Umbilical cord (tissue), 2 donors: ENCODE data around the gene MCM3AP. TPM values are rescaled to one million over a fixed set of nuclear protein-coding genes. Genes with fewer than 3 reads are reported as not detected.

Experiments
- DNase-seq: peaks from one replicate; pipeline ENCODE4 v3.0.0-alpha.2; 2015; ENCODE audit warnings: low spot score
- total RNA-seq: library from RNA; depleted of rRNA; stranded (reverse); fragments of >200 nt; gene quantifications from one replicate; pipeline ENCODE4 v1.2.3, GENCODE V29; 2014; ENCODE audit warnings: low replicate concordance; ENCODE audit not compliant: insufficient read depth

MCM3AP gene
- total RNA-seq, 1 donor from 2014 or later = 35.2 TPM

DNA sequence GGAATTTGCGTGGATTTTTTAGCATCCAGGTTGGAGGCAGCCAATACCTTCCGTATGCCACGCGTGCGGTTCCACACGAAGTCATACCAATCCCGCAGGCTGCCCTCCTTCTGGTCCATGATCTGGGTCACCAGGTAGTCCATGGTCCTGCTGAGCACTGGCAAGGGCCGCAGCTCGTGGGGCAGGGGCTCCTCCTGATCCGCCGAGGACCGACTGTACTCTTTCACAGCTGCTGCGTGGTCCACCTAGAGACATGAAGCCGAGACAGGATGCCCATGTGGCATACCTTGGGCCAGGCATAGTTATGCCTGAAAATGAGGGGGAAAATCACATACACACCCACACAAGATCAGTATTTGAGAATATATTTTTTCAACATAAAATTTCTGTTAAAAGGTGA, 12.1 kb downstream of the MCM3AP start:
- DNase-seq = no peak

DNA sequence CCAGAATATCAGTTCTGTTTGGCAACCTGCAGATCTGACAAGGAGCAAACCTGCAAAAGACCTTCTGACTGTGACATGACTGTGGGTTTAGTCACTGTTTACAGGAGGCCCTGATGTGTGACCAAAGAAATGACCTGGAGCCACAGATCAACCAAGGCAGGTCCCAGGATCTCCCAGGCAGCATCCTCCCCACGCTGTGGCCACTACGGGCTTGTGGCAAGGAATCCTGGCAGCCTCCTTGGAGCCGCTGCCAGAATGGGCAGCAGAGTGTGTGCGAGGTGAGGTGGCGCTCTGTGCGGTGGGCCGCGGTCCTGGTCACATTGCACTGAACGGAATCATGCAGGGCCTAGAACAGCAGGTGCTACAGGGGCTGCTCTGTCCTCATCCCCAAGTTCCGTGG, 15.9 kb downstream of the MCM3AP start:
- no peak for DNase-seq

DNA sequence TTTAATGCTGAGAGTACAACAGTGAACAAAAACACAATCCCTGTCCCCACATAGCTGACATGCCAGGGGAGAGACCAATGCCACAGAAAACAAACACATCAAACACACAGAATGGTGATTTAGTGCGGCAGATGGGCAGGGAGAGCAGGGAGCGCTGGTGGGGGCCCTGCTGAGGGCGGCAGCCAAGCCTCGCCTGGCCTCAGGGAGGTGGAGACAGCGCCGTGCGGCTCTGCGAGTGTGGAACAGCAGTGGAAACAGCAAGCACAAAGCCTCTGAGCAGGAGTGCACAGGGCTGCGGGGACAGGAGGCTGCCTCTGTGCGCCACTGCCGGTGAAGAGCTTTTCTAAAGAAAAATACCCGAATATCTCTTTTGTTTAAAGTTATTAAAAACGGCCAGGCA, 17.0 kb downstream of the MCM3AP start:
- no peak for DNase-seq

DNA sequence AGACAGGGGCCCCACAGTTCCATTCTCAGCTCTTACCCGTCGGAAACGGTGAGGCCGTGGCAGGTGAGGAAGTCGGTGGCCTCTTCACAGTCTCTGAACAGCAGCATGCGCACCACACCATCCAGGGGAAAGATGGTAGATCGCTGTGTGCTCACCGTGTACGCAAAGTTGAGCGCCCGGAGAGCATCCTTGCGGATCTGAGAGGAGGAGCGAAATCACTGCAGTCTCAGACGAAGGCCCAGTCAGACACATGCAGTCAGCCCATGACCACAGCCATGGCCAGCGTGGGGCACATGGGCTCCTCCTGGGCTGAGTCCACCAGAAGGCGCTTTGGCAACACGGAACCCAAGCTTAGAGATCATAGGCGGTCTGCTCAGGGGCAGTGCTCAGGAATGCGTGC, 18.5 kb downstream of the MCM3AP start:
- DNase-seq = no peak

DNA sequence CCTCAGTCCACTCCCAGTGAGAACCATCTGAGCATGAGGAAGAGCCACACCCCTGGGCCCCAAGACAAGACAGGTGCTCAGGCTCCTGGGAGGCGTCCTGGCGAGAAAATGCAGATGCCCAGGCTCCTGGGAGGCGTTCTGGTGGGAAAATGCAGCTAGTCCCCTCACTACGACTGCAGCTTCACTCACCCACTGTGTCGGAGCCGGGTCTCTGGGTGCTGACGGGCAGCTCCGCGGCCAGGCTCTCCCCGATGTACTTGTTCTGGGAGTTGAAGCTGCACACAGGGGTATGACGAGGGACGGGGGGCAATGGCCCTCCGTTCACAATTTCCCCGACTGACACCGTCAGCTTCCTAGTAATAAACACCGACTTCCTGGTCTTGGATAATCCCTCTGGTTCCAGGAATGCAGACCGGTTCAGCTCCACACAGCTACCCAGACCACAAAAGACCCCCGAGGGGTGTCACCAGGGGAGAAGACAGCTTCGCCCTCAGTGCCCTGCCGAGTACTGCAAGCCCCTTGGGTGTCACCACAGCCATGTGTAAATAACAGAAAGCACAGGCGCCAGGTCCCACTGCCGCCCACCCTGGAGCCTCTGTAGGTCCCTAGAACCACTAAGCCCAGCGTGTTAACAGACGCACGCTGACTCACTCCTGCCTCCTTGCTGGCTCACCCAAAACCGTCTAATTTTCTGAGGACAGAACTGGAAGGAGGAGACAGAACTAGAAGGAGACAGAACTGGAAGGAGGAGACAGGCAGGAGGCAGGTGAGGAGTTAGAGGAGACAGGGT, 19.5 kb downstream of the MCM3AP start:
- no peak for DNase-seq

DNA sequence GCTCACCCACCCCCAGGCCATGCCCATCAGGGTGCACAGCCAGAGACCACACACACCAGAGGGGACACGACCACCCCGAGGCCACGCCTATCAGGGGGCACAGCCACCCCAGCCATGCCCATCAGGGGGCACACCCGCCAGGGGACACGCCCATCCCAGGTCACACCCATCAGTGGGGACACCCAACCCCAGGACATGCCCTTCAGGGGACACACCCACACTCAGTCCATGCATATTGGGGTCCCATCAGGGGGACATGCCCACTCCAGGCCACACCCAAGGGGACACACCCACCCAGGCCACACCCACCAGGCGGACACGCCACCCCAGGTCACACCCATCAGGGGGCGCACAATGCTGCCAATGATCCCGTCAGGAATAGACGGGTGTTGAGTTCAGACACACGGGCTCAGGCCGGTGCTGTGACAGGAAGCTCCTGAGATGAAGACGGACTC, 20.7 kb downstream of the MCM3AP start:
- DNase-seq = no peak

DNA sequence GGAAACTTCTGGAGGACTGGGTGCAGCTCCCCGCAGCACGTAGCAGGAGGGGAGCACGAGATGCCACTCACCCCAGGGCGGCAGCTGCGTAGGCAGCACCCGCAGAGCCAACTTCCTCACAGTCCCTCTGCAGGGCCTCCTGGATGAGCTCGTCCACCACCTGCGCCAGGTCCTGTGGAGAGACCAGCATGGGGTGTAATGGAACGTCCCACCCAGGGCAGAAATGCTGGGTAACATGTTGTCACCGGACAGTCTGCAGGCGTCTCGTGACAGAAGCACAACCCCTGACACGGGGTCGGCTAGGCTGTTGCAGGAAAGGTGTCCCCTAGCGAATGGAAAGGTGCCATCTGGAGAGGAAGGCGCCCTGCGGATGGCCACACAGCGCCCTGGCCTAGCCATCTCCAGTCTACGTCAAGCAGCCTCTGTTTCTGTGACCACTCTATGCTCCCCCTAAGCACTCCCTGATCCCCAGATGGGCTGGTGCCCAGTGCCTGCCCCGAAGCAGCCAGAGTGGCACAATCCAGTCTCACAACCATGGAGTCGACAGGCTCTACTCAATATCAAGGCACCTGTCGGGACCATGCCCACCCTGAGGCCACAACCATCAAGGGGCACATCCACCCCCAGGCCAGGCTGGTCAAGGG, 21.2 kb downstream of the MCM3AP start:
- no peak for DNase-seq

DNA sequence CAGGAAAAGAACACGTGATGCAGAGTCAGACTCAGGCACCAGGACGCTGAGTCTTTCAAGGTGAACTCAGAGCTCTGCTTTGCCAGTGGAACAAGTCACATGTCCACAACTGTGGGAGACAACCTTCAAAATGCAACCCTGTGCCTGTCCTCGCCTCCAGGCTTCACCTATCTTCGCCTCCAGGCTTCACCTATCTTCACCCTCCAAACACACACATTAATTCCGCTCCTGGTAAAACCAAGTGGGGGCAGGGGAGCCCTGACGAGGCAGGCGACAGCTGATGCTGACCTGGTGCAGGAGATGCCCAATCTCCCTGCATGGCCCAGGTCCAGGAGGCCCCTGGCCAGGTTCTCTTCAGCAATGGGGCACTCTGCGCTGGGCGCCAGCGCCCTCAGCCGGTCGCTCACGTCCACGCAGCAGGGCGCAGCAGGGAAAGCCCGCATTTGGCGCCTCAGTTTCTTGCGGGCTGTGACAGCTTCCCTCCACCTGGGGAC, 28.9 kb downstream of the MCM3AP start:
- DNase-seq = no peak

DNA sequence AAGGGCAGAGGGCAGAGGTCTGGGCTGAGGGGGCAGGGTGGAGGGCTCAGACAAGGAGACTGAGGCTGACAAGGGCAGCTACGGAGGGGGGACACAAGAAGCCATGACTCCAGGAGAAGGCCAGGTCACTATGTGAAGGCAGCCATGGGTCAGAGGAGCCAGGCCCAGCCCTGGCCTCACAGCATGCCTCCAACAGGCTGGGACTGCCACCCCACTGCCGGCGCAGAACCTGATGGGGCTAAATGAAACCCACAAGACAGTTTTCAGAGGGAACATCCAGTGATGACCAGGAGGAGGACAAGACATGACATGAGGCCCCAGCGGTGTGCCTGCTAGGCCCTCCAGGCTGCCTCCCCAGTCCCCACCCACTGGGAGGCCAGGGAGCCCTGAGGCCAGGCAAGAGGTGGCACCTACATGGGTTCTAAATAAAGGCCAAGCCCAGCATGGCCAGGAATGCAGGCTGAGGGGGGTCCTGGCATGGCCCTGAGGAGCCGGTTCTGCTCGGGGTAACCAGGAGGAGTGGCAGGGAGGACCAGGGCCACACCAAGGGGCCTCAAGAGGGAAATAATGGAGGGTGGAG, 29.6 kb downstream of the MCM3AP start:
- DNase-seq = no peak

DNA sequence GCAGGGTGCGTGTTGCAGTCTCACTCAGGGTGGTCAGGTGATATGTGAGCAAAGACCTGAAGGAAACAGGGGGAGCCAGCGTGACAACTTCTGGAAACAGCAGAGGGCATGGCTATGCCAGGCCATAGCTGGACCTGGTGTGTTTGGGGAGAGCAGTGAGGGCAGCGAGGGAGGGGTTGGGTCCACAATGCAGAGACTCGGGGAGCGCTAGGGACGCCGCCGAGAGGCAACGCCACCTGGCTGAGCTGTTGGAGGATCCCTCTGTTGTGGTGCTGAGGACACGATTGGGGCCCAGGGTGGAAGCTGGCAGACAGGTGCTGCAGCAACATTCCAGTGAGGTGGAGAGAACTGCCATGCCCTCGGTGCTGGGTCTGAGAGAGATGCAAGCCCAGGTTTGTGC, 30.2 kb downstream of the MCM3AP start:
- DNase-seq = no peak

DNA sequence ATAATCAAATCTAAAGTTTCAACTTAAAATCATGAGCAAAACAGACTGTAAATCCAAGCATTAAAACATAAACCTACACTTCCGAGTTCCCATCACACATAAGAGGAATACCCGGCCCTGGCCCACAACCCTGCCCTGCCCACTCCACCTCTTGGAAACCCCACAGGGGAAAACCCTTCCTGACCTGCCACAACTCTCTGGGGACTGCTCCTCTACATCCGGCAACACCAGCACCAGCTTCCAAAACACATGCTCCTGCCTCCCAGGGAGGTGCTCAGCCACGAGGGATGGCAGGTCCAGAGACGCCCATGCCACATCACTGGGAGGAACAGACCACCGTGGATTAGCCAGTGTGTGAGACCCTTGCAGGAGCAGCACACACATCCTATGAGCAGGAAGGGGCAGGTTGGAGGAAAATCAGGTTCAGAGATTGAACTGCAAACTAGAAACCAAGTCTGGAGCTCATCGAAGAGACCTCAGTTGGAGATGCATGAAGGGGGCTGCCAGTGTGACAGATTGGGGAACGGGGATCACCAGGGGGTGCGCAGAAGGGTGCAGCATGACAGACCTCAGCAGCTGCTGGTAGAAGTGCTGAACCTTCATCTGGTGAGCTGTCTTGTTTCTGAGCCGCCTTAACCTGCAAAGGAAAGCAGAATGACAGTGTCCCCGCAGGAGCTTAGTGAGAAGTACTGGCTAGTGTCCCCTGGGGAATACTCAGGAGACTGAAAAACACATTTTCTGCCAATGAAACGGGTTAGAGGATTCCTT, 31.0 kb downstream of the MCM3AP start:
- DNase-seq = no peak

DNA sequence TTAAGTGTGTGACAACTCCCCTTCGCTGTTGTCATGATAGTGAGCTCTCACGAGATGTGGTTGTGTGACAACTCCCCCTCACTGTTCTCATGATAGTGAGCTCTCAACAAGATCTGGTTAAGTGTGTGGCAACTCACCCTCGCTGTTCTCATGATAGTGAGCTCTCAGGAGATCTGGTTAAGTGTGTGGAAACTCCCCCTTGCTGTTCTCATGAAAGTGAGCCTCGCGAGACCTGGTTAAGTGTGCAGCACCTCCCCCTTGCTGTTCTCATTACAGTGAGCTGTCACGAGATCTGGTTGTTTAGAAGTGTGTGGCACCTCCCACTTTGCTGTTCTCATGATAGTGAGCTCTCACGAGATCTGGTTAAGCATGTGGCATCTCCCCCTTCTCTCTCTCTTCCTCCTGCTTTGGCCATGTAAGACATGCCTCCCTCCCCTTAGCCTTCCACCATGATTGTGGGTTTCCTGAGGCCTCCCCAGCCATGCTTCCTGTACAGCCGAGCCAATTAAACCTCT, 31.7 kb downstream of the MCM3AP start:
- no peak for DNase-seq

DNA sequence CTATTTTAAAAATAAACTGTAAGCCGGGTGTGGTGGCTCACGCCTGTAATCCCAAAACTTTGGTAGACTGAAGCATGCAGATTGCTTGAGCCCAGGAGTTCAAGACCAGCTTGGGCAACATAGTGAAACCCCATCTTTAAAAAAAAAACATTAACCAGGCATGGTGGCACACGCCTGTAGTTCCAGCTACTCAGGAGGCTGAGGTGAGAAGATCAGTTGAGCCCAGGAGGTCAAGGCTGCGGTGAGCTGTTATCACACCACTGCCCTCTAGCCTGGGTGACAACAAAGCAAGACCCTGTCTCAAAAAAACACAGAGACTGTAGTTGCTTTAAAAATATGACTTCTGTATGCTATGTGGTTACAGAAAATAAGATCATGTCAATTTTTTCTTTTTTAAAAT, 32.6 kb downstream of the MCM3AP start:
- no peak for DNase-seq

DNA sequence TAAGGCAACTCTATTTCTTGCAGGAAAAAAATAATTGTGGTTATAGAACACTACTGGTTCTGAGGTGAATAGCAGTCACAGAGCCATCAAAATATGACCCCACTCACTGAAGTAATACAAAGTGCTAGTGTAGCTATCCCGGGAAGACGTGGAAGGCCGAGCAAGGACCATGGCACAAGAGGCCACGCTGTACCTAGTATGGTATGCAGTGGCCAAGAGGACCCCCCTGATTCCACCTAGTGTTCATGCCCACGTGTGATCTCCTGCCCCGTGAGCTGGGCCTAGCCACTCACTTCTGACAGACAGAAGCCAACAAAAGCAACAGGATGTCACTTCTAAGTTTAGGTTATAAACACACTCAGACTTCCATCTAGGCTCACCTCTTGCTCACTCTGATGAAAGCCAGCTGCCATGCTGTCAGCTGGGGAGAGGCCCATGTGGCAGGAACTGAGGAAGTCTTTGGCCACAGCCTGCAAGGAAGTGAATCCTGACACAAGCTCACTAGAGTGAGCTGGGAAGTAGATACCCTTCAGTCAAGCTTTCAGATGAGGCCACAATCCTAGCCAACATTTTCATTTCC, 35.2 kb downstream of the MCM3AP start:
- DNase-seq = no peak

DNA sequence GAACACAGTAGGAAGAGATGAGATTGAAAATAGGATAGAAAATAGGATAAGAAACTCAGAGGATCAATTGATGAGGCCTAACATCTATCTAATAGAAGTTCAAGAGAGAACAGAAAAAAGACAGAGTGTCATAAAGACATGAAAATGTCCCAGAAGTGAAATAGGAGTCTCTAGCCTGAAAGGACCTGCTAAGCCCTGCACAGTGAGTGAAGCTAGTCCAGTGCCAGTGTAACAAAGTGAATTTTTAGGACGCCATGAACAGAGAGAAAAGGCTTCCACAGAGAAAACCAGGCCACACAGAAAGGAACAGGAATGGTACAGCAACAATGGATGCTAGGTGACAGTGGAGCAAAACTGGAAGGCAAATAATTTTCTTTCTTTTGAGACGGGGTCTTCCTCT, 36.6 kb downstream of the MCM3AP start:
- no peak for DNase-seq

DNA sequence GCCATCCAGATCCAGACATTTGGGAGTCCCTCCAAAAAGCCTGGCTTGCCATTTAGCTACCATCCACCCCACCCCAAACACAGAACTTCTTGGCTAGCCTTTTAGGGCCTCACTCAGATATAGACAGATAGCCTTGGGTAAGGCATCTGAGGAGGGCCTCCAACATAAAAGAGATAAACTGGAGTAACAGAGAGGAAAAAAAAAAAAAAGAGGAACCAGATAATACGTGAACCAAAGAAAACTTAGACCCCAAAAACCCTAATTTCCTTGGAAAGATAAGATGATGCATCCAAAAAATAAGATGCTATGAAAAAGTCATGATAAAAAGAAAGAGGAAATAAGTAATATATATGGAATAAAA, 37.0 kb downstream of the MCM3AP start:
- no peak for DNase-seq

DNA sequence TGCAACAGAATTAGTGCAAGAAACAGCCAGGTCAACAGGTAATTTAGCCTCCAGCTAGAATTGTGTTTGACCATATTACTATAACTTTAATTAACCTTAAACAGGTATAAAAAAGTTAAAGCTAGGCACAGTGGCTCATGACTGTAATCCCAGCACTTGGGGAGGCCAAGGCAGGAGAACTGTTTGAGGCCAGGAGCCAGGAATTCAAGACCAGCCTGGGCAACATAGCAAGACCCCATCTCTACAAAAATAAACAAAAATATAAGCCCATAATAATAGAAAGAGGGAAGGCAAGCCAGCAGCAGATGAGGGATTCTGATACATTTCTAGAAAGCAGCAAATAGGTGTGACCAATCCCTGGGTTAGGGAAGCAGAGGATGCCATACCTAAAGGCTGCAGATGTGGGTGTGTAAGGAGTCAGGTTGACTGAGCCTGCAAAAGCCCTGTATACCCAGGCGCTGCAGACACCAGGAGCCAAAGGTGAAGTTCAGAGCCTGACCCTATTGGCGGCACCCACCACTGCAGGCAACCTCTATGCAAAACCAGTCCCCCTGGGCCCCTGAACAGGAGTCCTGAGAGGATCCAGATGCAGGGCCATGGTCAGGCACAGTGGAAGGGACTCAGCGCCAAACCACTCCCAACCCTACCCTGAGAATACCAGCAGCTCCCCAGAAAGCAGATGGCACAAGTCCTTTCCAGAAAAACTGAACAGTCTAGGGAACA, 37.6 kb downstream of the MCM3AP start:
- DNase-seq = no peak

DNA sequence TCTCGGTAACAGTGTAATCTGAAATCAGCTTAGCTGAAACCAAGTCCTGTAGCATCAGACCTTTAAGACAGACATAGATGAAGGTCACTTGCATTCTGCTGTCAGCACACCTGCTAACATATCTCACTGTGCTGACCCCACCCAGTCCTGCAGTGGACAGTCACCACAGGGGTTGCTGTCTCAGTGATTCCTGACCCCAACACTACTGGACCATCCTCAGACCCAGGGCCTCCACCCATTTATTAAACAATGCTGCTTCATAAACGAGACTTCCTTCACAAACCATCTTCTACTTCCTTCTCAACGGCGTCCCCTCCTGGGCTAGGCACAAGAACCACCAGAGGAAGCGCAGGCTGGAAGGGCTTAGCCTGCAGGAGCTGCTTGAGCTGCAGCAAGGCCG, 39.1 kb downstream of the MCM3AP start:
- DNase-seq = no peak

DNA sequence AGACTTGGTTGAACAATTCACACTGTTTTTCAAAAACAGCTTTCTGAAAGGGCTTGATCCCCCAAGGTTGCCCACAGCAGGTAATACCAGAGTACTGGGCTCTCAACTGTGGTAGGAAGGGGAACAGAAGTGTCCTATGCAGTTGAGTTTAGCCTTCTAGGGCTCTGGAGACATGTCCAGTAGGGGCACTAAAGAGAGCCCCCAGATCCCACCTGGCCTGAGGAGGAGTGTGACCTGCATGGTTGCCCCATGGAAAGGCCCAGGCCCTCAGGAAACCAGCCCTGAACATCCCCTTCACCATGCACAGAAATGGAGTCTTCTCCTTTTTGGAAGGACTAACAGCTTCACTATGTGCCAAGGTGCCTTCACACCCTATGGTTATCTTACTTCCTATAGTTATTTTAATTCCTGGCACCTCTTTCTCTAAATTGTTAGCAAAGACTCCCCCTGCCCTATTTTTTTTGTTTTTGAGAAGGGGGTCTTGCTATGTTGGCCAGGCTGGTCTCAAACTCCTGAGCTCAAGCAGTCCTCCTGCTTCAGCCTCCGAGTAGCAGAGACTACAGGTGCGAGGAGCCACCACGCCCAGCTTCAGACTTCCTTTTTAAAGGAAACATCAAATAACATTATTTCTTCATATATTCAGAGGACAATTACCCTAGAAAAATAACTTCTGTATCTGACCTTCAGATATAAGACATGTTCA, 40.0 kb downstream of the MCM3AP start:
- no peak for DNase-seq

DNA sequence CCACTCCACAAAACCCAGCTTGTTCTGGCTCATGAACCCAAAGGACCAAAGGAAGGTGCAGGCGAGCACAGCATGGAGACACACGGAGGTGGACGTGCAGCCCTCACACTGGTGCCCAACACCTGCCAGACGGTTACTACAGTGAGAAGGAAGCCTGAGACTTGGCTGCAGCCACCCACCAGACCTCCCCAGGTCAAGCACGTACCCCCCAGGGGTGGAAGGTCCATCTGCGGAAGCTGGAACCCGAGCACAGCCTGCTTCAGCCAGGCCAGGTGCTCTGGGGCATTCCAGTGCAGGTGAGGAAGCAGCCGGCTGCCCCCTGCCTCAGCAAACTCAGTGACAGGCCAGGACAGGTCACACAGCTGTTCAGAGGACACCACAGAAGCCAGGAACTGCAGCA, 40.8 kb downstream of the MCM3AP start:
- DNase-seq = no peak
